HEK293 (cell line): Measurements from ENCODE around the gene GAP43.

Experiments used
- CTCF ChIA-PET: fragments of 350-600 bp; formaldehyde crosslinking; extraction: SDS; loops from one replicate; lab custom pipeline; 2021; ENCODE audit warnings: antibody characterized with exemption; lab: Yijun Ruan, JAX
- POLR2A ChIA-PET: fragments of 300-600 bp; formaldehyde crosslinking; extraction: SDS; loops from one replicate; lab custom pipeline; 2020; ENCODE audit warnings: antibody characterized with exemption, inconsistent platforms; lab: Yijun Ruan, JAX
- H3K27ac ChIP-seq: fragments of 200-500 bp; sonication (Bioruptor generic); 2 replicates; pipeline ENCODE4 v1.5.1; 2014; ENCODE audit warnings: low read depth, low read length, control low read depth, inconsistent platforms; ENCODE audit errors: extremely low read depth
- H3K36me3 ChIP-seq, 2 experiments: fragments of 200-500 bp in 1 of 2; sonication (Bioruptor generic) in 1 of 2; 1 replicate in 1 of 2; 2 replicates in 1 of 2; pipeline ENCODE4 v1.5.1; 2014 to 2017; ENCODE audit warnings: inconsistent platforms in 2 of 2, low read length in 2 of 2; ENCODE audit not compliant: control insufficient read depth in 2 of 2, insufficient read depth in 1 of 2
- H3K4me1 ChIP-seq: fragments of 200-500 bp; sonication (Bioruptor generic); 2 replicates; pipeline ENCODE4 v1.5.1; 2014; ENCODE audit warnings: mild to moderate bottlenecking, low read length, inconsistent platforms; ENCODE audit not compliant: control insufficient read depth, insufficient read depth
- H3K4me3 ChIP-seq: 2 replicates; pipeline ENCODE4 v1.5.1; 2011; ENCODE audit warnings: low read depth, mild to moderate bottlenecking, control low read depth, low read length, moderate library complexity
- H3K9me3 ChIP-seq: fragments of 200-500 bp; sonication (Bioruptor generic); 2 replicates; pipeline ENCODE4 v1.5.1; 2014; ENCODE audit warnings: low read depth, low read length, inconsistent platforms; ENCODE audit not compliant: control insufficient read depth, insufficient read depth
- GLI4 ChIP-seq: fragments of 450-650 bp; formaldehyde crosslinking; IDR thresholded peaks from 2 replicates; pipeline ENCODE4 v1.5.1; 2016; ENCODE audit warnings: missing biosample characterization, missing genetic modification characterization
- IKZF3 ChIP-seq: fragments of 450-650 bp; IDR thresholded peaks from 2 replicates; pipeline ENCODE4 v1.5.0; 2018; ENCODE audit warnings: missing biosample characterization, mild to moderate bottlenecking, missing genetic modification characterization, moderate library complexity
- OVOL3 ChIP-seq: fragments of 450-650 bp; formaldehyde crosslinking; IDR thresholded peaks from 2 replicates; pipeline ENCODE4 v1.5.1; 2016; ENCODE audit warnings: missing biosample characterization, missing genetic modification characterization
- TRIM28 ChIP-seq: IDR thresholded peaks from 2 replicates; pipeline ENCODE4 v1.6.1; 2011; ENCODE audit warnings: low read length, control low read depth, borderline replicate concordance
- YY1 ChIP-seq: fragments of 450-650 bp; formaldehyde crosslinking; IDR thresholded peaks from 2 replicates; pipeline ENCODE4 v1.5.1; 2018; ENCODE audit warnings: missing biosample characterization, missing genetic modification characterization
- ZBTB21 ChIP-seq: fragments of 450-650 bp; formaldehyde crosslinking; IDR thresholded peaks from 2 replicates; pipeline ENCODE4 v1.5.1; 2017; ENCODE audit warnings: missing biosample characterization, missing genetic modification characterization
- ZEB2 ChIP-seq: fragments of 450-650 bp; formaldehyde crosslinking; IDR thresholded peaks from 2 replicates; pipeline ENCODE4 v1.5.1; 2016; ENCODE audit warnings: missing biosample characterization, missing genetic modification characterization
- ZNF133 ChIP-seq: fragments of 450-650 bp; formaldehyde crosslinking; IDR thresholded peaks from 2 replicates; pipeline ENCODE4 v1.5.1; 2016; ENCODE audit warnings: missing biosample characterization, missing genetic modification characterization
- ZNF174 ChIP-seq: fragments of 450-650 bp; formaldehyde crosslinking; IDR thresholded peaks from 2 replicates; pipeline ENCODE4 v1.5.0; 2017; ENCODE audit warnings: missing biosample characterization, mild to moderate bottlenecking, missing genetic modification characterization
- ZNF202 ChIP-seq: fragments of 450-650 bp; formaldehyde crosslinking; IDR thresholded peaks from 2 replicates; pipeline ENCODE4 v1.5.1; 2016; ENCODE audit warnings: missing biosample characterization, missing genetic modification characterization, borderline replicate concordance
- ZNF24 ChIP-seq: fragments of 450-650 bp; formaldehyde crosslinking; IDR thresholded peaks from 2 replicates; pipeline ENCODE4 v1.5.1; 2016; ENCODE audit warnings: missing biosample characterization, missing genetic modification characterization
- ZNF274 ChIP-seq, 2 experiments: fragments of 200-500 bp in 1 of 2; fragments of 450-650 bp in 1 of 2; sonication (Bioruptor generic) in 1 of 2; formaldehyde crosslinking in 1 of 2; IDR thresholded peaks; 2 replicates each; pipeline versions ENCODE4 v1.5.1 to v1.6.1; 2014 to 2016; ENCODE audit warnings: borderline replicate concordance in 1 of 2, inconsistent platforms in 1 of 2, low read length in 1 of 2, missing biosample characterization in 1 of 2, missing genetic modification characterization in 1 of 2
- ZNF37A ChIP-seq: fragments of 450-650 bp; IDR thresholded peaks from 2 replicates; pipeline ENCODE4 v1.5.1; 2018; ENCODE audit warnings: missing biosample characterization, missing genetic modification characterization
- ZNF530 ChIP-seq: fragments of 450-650 bp; formaldehyde crosslinking; IDR thresholded peaks from 2 replicates; pipeline ENCODE4 v1.5.1; 2016; ENCODE audit warnings: low read depth, missing biosample characterization, missing genetic modification characterization
- ZNF544 ChIP-seq: fragments of 450-650 bp; formaldehyde crosslinking; IDR thresholded peaks from 2 replicates; pipeline ENCODE4 v1.5.0; 2017; ENCODE audit warnings: missing biosample characterization, missing genetic modification characterization
- ZNF548 ChIP-seq: fragments of 450-650 bp; formaldehyde crosslinking; IDR thresholded peaks from 2 replicates; pipeline ENCODE4 v1.5.1; 2016; ENCODE audit warnings: missing biosample characterization, missing genetic modification characterization
- ZNF561 ChIP-seq: fragments of 450-650 bp; IDR thresholded peaks from 2 replicates; pipeline ENCODE4 v1.5.1; 2018; ENCODE audit warnings: missing biosample characterization, missing genetic modification characterization, borderline replicate concordance
- ZNF585B ChIP-seq: fragments of 450-650 bp; formaldehyde crosslinking; IDR thresholded peaks from 2 replicates; pipeline ENCODE4 v1.5.1; 2016; ENCODE audit warnings: missing biosample characterization, missing genetic modification characterization
- ZNF610 ChIP-seq: fragments of 450-650 bp; formaldehyde crosslinking; IDR thresholded peaks from 2 replicates; pipeline ENCODE4 v1.5.1; 2016; ENCODE audit warnings: missing biosample characterization, missing genetic modification characterization, borderline replicate concordance
- ZNF707 ChIP-seq: fragments of 450-650 bp; formaldehyde crosslinking; IDR thresholded peaks from 2 replicates; pipeline ENCODE4 v1.5.1; 2016; ENCODE audit warnings: missing biosample characterization, missing genetic modification characterization
- ZNF777 ChIP-seq: fragments of 450-650 bp; formaldehyde crosslinking; IDR thresholded peaks from 2 replicates; pipeline ENCODE4 v1.5.1; 2017; ENCODE audit warnings: missing biosample characterization, missing genetic modification characterization, borderline replicate concordance
- ZNF785 ChIP-seq: fragments of 450-650 bp; formaldehyde crosslinking; IDR thresholded peaks from 2 replicates; pipeline ENCODE4 v1.5.1; 2016; ENCODE audit warnings: missing biosample characterization, missing genetic modification characterization
- ZSCAN4 ChIP-seq: fragments of 450-650 bp; formaldehyde crosslinking; IDR thresholded peaks from 2 replicates; pipeline ENCODE4 v1.5.1; 2017; ENCODE audit warnings: missing biosample characterization, missing genetic modification characterization
- TF ChIP-seq, protein P1 (sequence below): fragments of 450-650 bp; formaldehyde crosslinking; IDR thresholded peaks from 2 replicates; pipeline ENCODE4 v1.5.1; 2016; ENCODE audit warnings: missing biosample characterization, missing genetic modification characterization
- TF ChIP-seq, protein P2 (sequence below): fragments of 450-650 bp; formaldehyde crosslinking; IDR thresholded peaks from 2 replicates; pipeline ENCODE4 v1.5.1; 2016; ENCODE audit warnings: missing biosample characterization, missing genetic modification characterization
- TF ChIP-seq, protein P3 (sequence below): fragments of 450-650 bp; formaldehyde crosslinking; IDR thresholded peaks from 2 replicates; pipeline ENCODE4 v1.5.1; 2017; ENCODE audit warnings: missing biosample characterization, missing genetic modification characterization
- TF ChIP-seq, protein P4 (sequence below): IDR thresholded peaks from 2 replicates; pipeline ENCODE4 v1.6.1; 2011; ENCODE audit warnings: mild to moderate bottlenecking, low read depth, low read length, borderline replicate concordance

The GAP43 gene

DNA sequence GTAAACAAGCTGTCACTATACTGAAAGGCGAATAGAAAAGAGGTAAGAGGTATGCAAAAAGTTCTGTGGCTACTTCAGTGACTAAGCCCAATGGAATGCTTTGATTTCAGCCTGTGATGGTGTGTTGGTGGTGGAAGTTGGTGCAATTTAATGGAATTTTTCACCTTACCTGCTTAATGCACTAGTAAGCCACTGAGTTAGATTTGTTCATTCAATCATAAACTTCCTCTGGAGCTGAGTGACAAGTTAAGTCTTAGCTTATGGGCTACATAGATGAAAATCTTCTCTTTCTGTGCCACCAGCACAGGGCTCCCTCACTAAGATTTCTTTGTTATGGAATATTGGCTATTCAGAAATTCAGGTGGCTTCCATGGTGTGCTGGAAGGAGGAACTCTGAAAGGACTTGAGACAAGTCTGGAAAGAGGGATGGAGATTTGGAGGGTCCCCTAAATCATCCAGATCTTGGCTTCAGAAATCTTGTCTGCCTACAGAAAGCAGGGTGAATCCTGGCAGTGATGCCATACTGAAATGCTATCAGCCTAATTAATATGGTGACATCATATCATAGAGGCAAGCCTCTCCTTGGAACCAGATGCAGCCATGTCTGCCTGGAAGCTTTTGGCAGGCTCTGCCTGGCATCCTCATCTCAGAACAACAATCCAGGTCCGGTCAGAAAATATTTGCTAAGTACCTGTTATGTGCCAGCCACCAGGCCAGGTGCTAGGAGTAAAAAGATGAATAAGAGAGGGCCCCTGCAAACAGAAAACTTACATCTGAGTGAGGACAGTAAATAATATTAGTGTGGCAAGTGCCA, 8.1 kb upstream of the GAP43 start (continued):
- TF ChIP-seq, protein P1, sequence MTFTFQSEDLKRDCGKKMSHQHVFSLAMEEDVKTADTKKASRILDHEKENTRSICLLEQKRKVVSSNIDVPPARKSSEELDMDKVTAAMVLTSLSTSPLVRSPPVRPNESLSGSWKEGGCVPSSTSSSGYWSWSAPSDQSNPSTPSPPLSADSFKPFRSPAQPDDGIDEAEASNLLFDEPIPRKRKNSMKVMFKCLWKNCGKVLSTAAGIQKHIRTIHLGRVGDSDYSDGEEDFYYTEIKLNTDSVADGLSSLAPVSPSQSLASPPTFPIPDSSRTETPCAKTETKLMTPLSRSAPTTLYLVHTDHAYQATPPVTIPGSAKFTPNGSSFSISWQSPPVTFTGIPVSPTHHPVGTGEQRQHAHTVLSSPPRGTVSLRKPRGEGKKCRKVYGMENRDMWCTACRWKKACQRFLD, result no peak
- TF ChIP-seq TRIM28 (no peak), ZNF707 (tag by site-specific recombination) (no peak)

DNA sequence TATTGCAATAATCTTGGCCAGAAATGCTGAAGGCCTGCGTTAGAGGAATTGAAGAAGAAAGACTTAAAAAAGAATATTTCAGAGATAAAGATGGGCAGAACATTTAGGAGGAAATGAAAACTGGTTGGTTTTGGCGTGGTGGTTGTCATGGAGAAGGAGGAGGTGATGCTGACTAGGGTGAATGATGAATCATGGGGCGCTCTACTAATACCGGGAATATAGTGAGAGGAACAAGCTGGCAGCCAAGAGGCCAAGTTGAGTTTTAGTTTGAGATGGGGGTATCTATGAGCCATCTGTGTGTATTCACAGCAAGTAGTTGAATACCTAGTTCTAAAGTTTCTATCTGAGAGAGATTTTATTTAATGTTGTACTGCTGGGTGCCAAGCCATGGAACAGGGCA, 6.8 kb upstream of the GAP43 start:
- Histone ChIP-seq H3K9me3 (no peaks in the 10 kb centered on the region), H3K27ac (no peak overlapping the region), H3K36me3 (no peaks in the 10 kb centered on the region), H3K4me3 (no peak overlapping the region), H3K4me1 (no peaks in the 10 kb centered on the region)
- POLR2A ChIA-PET, result no interaction called here
- no peak for TF ChIP-seq IKZF3
- TF ChIP-seq ZNF777, result no peak
- no peak for TF ChIP-seq ZNF37A (tag by site-specific recombination)
- no peak for TF ChIP-seq ZNF548 (tag by site-specific recombination)
- TF ChIP-seq ZBTB21 (tag by site-specific recombination), result no peak
- no peak for TF ChIP-seq ZNF561 (tag by site-specific recombination)
- no peak for TF ChIP-seq ZNF785 (tag by site-specific recombination)
- TF ChIP-seq ZNF610 (tag by site-specific recombination), result no peak
- no peak for TF ChIP-seq ZSCAN4 (tag by site-specific recombination)
- TF ChIP-seq, protein P2, sequence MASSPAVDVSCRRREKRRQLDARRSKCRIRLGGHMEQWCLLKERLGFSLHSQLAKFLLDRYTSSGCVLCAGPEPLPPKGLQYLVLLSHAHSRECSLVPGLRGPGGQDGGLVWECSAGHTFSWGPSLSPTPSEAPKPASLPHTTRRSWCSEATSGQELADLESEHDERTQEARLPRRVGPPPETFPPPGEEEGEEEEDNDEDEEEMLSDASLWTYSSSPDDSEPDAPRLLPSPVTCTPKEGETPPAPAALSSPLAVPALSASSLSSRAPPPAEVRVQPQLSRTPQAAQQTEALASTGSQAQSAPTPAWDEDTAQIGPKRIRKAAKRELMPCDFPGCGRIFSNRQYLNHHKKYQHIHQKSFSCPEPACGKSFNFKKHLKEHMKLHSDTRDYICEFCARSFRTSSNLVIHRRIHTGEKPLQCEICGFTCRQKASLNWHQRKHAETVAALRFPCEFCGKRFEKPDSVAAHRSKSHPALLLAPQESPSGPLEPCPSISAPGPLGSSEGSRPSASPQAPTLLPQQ (tag by site-specific recombination), result no peak
- no peak for TF ChIP-seq ZNF530 (tag by site-specific recombination)
- TF ChIP-seq GLI4 (tag by site-specific recombination), result no peak
- no peak for TF ChIP-seq ZNF585B (tag by site-specific recombination)
- TF ChIP-seq ZNF174 (tag by site-specific recombination), result no peak
- CTCF ChIA-PET, result no interaction called here

DNA sequence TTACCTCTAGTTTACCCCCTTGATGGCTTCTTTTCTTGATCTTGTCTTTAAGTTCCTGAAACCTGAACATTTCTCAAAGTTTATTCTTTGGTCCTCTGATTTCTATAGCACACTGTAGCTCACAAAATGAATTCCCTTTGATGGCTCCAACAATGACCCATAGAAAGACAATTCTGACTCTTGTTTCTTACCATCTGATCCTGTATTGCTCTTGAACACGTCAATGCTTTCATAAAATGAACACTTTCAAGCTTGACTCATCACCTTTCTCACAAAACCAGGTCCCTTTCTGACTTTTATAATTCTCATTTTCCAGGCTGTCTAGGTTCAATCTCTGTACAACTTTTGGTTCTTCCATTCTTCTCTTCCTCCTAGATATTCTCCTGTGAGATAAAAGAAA, 5.7 kb upstream of the GAP43 start:
- CTCF ChIA-PET, result no interaction called here
- Histone ChIP-seq H3K9me3 (no peaks in the 10 kb centered on the region), H3K4me3 (no peak overlapping the region), H3K4me1 (no peaks in the 10 kb centered on the region), H3K27ac (no peak overlapping the region), H3K36me3 (no peaks in the 10 kb centered on the region)
- POLR2A ChIA-PET, result no interaction called here
- no peak for TF ChIP-seq GLI4 (tag by site-specific recombination)
- TF ChIP-seq OVOL3 (tag by site-specific recombination), result no peak
- TF ChIP-seq ZNF202 (tag by site-specific recombination), result no peak
- TF ChIP-seq ZNF544 (tag by site-specific recombination), result no peak
- TF ChIP-seq YY1 (tag by site-specific recombination), result no peak
- no peak for TF ChIP-seq ZNF274 (IDR thresholded peaks at IDR 0.05; ENCODE audit: low read length)
- TF ChIP-seq ZNF274 (tag by site-specific recombination; IDR thresholded peaks at IDR 0.05; ENCODE audit: borderline replicate concordance), result no peak
- no peak for TF ChIP-seq ZNF133 (tag by site-specific recombination)
- TF ChIP-seq, protein P3, sequence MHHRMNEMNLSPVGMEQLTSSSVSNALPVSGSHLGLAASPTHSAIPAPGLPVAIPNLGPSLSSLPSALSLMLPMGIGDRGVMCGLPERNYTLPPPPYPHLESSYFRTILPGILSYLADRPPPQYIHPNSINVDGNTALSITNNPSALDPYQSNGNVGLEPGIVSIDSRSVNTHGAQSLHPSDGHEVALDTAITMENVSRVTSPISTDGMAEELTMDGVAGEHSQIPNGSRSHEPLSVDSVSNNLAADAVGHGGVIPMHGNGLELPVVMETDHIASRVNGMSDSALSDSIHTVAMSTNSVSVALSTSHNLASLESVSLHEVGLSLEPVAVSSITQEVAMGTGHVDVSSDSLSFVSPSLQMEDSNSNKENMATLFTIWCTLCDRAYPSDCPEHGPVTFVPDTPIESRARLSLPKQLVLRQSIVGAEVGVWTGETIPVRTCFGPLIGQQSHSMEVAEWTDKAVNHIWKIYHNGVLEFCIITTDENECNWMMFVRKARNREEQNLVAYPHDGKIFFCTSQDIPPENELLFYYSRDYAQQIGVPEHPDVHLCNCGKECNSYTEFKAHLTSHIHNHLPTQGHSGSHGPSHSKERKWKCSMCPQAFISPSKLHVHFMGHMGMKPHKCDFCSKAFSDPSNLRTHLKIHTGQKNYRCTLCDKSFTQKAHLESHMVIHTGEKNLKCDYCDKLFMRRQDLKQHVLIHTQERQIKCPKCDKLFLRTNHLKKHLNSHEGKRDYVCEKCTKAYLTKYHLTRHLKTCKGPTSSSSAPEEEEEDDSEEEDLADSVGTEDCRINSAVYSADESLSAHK (tag by site-specific recombination), result no peak
- no peak for TF ChIP-seq ZEB2 (tag by site-specific recombination)
- TF ChIP-seq, protein P4, sequence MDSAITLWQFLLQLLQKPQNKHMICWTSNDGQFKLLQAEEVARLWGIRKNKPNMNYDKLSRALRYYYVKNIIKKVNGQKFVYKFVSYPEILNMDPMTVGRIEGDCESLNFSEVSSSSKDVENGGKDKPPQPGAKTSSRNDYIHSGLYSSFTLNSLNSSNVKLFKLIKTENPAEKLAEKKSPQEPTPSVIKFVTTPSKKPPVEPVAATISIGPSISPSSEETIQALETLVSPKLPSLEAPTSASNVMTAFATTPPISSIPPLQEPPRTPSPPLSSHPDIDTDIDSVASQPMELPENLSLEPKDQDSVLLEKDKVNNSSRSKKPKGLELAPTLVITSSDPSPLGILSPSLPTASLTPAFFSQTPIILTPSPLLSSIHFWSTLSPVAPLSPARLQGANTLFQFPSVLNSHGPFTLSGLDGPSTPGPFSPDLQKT, result no peak
- no peak for TF ChIP-seq ZNF24 (tag by site-specific recombination)
